HEK293 (cell line): ENCODE measurements around the gene CFAP47.

ENCODE experiments used
- CTCF ChIA-PET: fragments of 350-600 bp; formaldehyde crosslinking; extraction: SDS; loops from one replicate; lab custom pipeline; 2021; ENCODE audit warnings: antibody characterized with exemption; lab: Yijun Ruan, JAX
- POLR2A ChIA-PET: fragments of 300-600 bp; formaldehyde crosslinking; extraction: SDS; loops from one replicate; lab custom pipeline; 2020; ENCODE audit warnings: antibody characterized with exemption, inconsistent platforms; lab: Yijun Ruan, JAX
- H3K27ac ChIP-seq: fragments of 200-500 bp; sonication (Bioruptor generic); 2 replicates; pipeline ENCODE4 v1.5.1; 2014; ENCODE audit warnings: low read depth, low read length, control low read depth, inconsistent platforms; ENCODE audit errors: extremely low read depth
- H3K36me3 ChIP-seq, 2 experiments: fragments of 200-500 bp in 1 of 2; sonication (Bioruptor generic) in 1 of 2; 1 replicate in 1 of 2; 2 replicates in 1 of 2; pipeline ENCODE4 v1.5.1; 2014 to 2017; ENCODE audit warnings: inconsistent platforms in 2 of 2, low read length in 2 of 2; ENCODE audit not compliant: control insufficient read depth in 2 of 2, insufficient read depth in 1 of 2
- H3K4me1 ChIP-seq: fragments of 200-500 bp; sonication (Bioruptor generic); 2 replicates; pipeline ENCODE4 v1.5.1; 2014; ENCODE audit warnings: mild to moderate bottlenecking, low read length, inconsistent platforms; ENCODE audit not compliant: control insufficient read depth, insufficient read depth
- H3K4me3 ChIP-seq: 2 replicates; pipeline ENCODE4 v1.5.1; 2011; ENCODE audit warnings: low read depth, mild to moderate bottlenecking, control low read depth, low read length, moderate library complexity
- H3K9me3 ChIP-seq: fragments of 200-500 bp; sonication (Bioruptor generic); 2 replicates; pipeline ENCODE4 v1.5.1; 2014; ENCODE audit warnings: low read depth, low read length, inconsistent platforms; ENCODE audit not compliant: control insufficient read depth, insufficient read depth
- GLIS1 ChIP-seq: fragments of 450-650 bp; formaldehyde crosslinking; IDR thresholded peaks from 2 replicates; pipeline ENCODE4 v1.5.1; 2016; ENCODE audit warnings: missing biosample characterization, missing genetic modification characterization
- SETDB1 ChIP-seq: IDR thresholded peaks from one replicate; pipeline ENCODE4 v1.6.1; 2017; ENCODE audit warnings: mild to moderate bottlenecking, low read length, moderate library complexity, mixed read lengths; ENCODE audit not compliant: insufficient read length
- SP3 ChIP-seq: fragments of 450-650 bp; formaldehyde crosslinking; IDR thresholded peaks from 2 replicates; pipeline ENCODE4 v1.5.1; 2016; ENCODE audit warnings: missing biosample characterization, missing genetic modification characterization
- ZBTB7A ChIP-seq: fragments of 450-650 bp; formaldehyde crosslinking; IDR thresholded peaks from 2 replicates; pipeline ENCODE4 v1.5.1; 2016; ENCODE audit warnings: low read depth, missing biosample characterization, missing genetic modification characterization
- ZEB2 ChIP-seq: fragments of 450-650 bp; formaldehyde crosslinking; IDR thresholded peaks from 2 replicates; pipeline ENCODE4 v1.5.1; 2016; ENCODE audit warnings: missing biosample characterization, missing genetic modification characterization
- ZFP37 ChIP-seq: fragments of 450-650 bp; formaldehyde crosslinking; IDR thresholded peaks from 2 replicates; pipeline ENCODE4 v1.5.1; 2016; ENCODE audit warnings: missing biosample characterization, missing genetic modification characterization
- ZNF132 ChIP-seq: fragments of 450-650 bp; formaldehyde crosslinking; IDR thresholded peaks from 2 replicates; pipeline ENCODE4 v1.5.1; 2017; ENCODE audit warnings: missing biosample characterization, missing genetic modification characterization, borderline replicate concordance
- ZNF155 ChIP-seq: fragments of 450-650 bp; formaldehyde crosslinking; IDR thresholded peaks from 2 replicates; pipeline ENCODE4 v1.5.1; 2016; ENCODE audit warnings: missing biosample characterization, missing genetic modification characterization
- ZNF16 ChIP-seq: fragments of 450-650 bp; formaldehyde crosslinking; IDR thresholded peaks from 2 replicates; pipeline ENCODE4 v1.5.1; 2016; ENCODE audit warnings: low read depth, missing biosample characterization, missing genetic modification characterization
- ZNF211 ChIP-seq: fragments of 450-650 bp; formaldehyde crosslinking; IDR thresholded peaks from 2 replicates; pipeline ENCODE4 v1.5.1; 2016; ENCODE audit warnings: low read depth, missing biosample characterization, missing genetic modification characterization
- ZNF23 ChIP-seq: fragments of 450-650 bp; formaldehyde crosslinking; IDR thresholded peaks from 2 replicates; pipeline ENCODE4 v1.5.1; 2016; ENCODE audit warnings: missing biosample characterization, missing genetic modification characterization, borderline replicate concordance
- ZNF239 ChIP-seq: fragments of 450-650 bp; formaldehyde crosslinking; IDR thresholded peaks from 2 replicates; pipeline ENCODE4 v1.5.1; 2016; ENCODE audit warnings: missing biosample characterization, missing genetic modification characterization
- ZNF24 ChIP-seq: fragments of 450-650 bp; formaldehyde crosslinking; IDR thresholded peaks from 2 replicates; pipeline ENCODE4 v1.5.1; 2016; ENCODE audit warnings: missing biosample characterization, missing genetic modification characterization
- ZNF423 ChIP-seq: fragments of 450-650 bp; formaldehyde crosslinking; IDR thresholded peaks from 2 replicates; pipeline ENCODE4 v1.5.1; 2016; ENCODE audit warnings: missing biosample characterization, missing genetic modification characterization
- ZNF549 ChIP-seq: fragments of 450-650 bp; IDR thresholded peaks from 2 replicates; pipeline ENCODE4 v1.5.1; 2018; ENCODE audit warnings: missing biosample characterization, missing genetic modification characterization, mild to moderate bottlenecking, inconsistent platforms, moderate library complexity
- ZNF561 ChIP-seq: fragments of 450-650 bp; IDR thresholded peaks from 2 replicates; pipeline ENCODE4 v1.5.1; 2018; ENCODE audit warnings: missing biosample characterization, missing genetic modification characterization, borderline replicate concordance
- ZNF600 ChIP-seq: fragments of 450-650 bp; formaldehyde crosslinking; IDR thresholded peaks from 2 replicates; pipeline ENCODE4 v1.5.1; 2016; ENCODE audit warnings: missing biosample characterization, missing genetic modification characterization
- ZNF76 ChIP-seq: fragments of 450-650 bp; formaldehyde crosslinking; IDR thresholded peaks from 2 replicates; pipeline ENCODE4; 2016; ENCODE audit warnings: low read depth, missing biosample characterization, missing genetic modification characterization, borderline replicate concordance
- ZNF843 ChIP-seq: fragments of 450-650 bp; formaldehyde crosslinking; IDR thresholded peaks from 2 replicates; pipeline ENCODE4 v1.5.1; 2016; ENCODE audit warnings: missing biosample characterization, missing genetic modification characterization
- TF ChIP-seq, protein P1 (sequence below): fragments of 450-650 bp; formaldehyde crosslinking; IDR thresholded peaks from 2 replicates; pipeline ENCODE4 v1.5.1; 2017; ENCODE audit warnings: missing biosample characterization, missing genetic modification characterization
- TF ChIP-seq, protein P2 (sequence below): fragments of 450-650 bp; formaldehyde crosslinking; IDR thresholded peaks from 2 replicates; pipeline ENCODE4 v1.5.1; 2016; ENCODE audit warnings: missing biosample characterization, missing genetic modification characterization
- TF ChIP-seq, protein P3 (sequence below): fragments of 450-650 bp; formaldehyde crosslinking; IDR thresholded peaks from 2 replicates; pipeline ENCODE4 v1.5.1; 2016; ENCODE audit warnings: missing biosample characterization, missing genetic modification characterization
- TF ChIP-seq, protein P4 (sequence below): fragments of 450-650 bp; formaldehyde crosslinking; IDR thresholded peaks from 2 replicates; pipeline ENCODE4 v1.5.1; 2016; ENCODE audit warnings: missing biosample characterization, missing genetic modification characterization
- TF ChIP-seq, protein P5 (sequence below): fragments of 450-650 bp; formaldehyde crosslinking; IDR thresholded peaks from 2 replicates; pipeline ENCODE4 v1.5.1; 2016; ENCODE audit warnings: missing biosample characterization, missing genetic modification characterization
- TF ChIP-seq, protein P6 (sequence below): fragments of 450-650 bp; formaldehyde crosslinking; IDR thresholded peaks from 2 replicates; pipeline ENCODE4 v1.5.1; 2016; ENCODE audit warnings: missing biosample characterization, missing genetic modification characterization

The CFAP47 gene

DNA sequence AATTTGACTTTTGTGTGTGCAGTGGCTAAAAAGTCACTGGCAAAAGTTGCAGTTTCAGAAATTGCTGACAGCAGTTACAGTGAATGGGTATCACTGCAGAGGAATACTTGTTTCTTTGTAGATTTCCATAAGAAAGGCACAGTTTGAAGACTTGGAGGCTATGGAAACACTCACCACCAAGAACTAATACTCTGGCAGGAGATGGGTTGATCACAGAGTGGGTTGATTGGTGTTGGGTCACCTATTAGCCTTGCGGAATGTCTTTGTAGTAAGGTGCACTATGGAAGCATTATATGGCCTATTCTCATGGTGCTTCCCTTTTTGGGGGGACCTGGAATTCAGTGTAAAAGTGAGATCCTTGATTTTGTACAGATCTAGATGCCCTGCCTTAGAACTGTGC, 502.8 kb downstream of the CFAP47 start:
- CTCF ChIA-PET: interaction anchor here (0.7 kb wide), 1 partner anchor 26 kb away, joined by 3 read pairs; no protein-coding TSS in a partner anchor
- H3K36me3 ChIP-seq: no peaks in the 10 kb centered on the region

DNA sequence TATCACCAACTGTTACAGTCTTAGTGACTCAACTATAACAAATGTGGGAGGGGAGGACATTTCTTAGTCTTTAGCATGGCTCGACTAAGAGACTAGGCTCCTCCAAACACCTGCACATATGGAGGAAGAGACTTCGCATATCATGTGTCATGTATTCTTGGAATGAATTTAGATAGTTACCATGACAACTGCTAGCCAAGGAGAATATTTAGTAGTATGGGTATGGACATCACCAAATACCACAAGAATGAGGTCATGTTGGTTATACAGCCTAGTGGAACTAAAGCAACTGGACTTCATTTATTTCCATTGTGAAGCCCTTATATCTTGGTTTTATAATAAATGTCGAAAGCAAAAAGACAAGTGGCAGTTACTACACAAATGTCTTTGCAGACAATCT, 512.3 kb downstream of the CFAP47 start:
- ChIA-PET POLR2A (no interaction called here), CTCF (no interaction called here)
- Histone ChIP-seq H3K4me3 (no peak overlapping the region), H3K36me3 (no peaks in the 10 kb centered on the region), H3K4me1 (no peaks in the 10 kb centered on the region), H3K27ac (no peak overlapping the region), H3K9me3 (no peaks in the 10 kb centered on the region)
- no peak for TF ChIP-seq ZNF239 (tag by site-specific recombination)
- TF ChIP-seq ZNF549 (tag by site-specific recombination): no peak
- TF ChIP-seq ZNF423 (tag by site-specific recombination): no peak
- no peak for TF ChIP-seq ZBTB7A (tag by site-specific recombination)
- no peak for TF ChIP-seq ZNF561
- TF ChIP-seq, protein P1, sequence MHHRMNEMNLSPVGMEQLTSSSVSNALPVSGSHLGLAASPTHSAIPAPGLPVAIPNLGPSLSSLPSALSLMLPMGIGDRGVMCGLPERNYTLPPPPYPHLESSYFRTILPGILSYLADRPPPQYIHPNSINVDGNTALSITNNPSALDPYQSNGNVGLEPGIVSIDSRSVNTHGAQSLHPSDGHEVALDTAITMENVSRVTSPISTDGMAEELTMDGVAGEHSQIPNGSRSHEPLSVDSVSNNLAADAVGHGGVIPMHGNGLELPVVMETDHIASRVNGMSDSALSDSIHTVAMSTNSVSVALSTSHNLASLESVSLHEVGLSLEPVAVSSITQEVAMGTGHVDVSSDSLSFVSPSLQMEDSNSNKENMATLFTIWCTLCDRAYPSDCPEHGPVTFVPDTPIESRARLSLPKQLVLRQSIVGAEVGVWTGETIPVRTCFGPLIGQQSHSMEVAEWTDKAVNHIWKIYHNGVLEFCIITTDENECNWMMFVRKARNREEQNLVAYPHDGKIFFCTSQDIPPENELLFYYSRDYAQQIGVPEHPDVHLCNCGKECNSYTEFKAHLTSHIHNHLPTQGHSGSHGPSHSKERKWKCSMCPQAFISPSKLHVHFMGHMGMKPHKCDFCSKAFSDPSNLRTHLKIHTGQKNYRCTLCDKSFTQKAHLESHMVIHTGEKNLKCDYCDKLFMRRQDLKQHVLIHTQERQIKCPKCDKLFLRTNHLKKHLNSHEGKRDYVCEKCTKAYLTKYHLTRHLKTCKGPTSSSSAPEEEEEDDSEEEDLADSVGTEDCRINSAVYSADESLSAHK (tag by site-specific recombination): no peak
- TF ChIP-seq, protein P2, sequence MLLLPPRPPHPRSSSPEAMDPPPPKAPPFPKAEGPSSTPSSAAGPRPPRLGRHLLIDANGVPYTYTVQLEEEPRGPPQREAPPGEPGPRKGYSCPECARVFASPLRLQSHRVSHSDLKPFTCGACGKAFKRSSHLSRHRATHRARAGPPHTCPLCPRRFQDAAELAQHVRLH (tag by site-specific recombination): no peak
- no peak for TF ChIP-seq ZFP37
- TF ChIP-seq ZNF132 (tag by site-specific recombination): no peak
- no peak for TF ChIP-seq ZNF211 (tag by site-specific recombination)
- TF ChIP-seq SETDB1: no peak
- TF ChIP-seq ZNF23 (tag by site-specific recombination): no peak
- no peak for TF ChIP-seq ZNF76

More for the DNA sequence above, 502.8 kb downstream of the CFAP47 start:
- TF ChIP-seq ZNF155 (tag by site-specific recombination) (no peak), SP3 (no peak), ZNF132 (tag by site-specific recombination) (no peak), ZNF600 (no peak), ZNF16 (no peak), GLIS1 (tag by site-specific recombination) (no peak), ZNF76 (no peak), ZNF843 (tag by site-specific recombination) (no peak), ZNF239 (tag by site-specific recombination) (no peak), ZNF24 (no peak), ZEB2 (tag by site-specific recombination) (no peak)
- TF ChIP-seq, protein P3, sequence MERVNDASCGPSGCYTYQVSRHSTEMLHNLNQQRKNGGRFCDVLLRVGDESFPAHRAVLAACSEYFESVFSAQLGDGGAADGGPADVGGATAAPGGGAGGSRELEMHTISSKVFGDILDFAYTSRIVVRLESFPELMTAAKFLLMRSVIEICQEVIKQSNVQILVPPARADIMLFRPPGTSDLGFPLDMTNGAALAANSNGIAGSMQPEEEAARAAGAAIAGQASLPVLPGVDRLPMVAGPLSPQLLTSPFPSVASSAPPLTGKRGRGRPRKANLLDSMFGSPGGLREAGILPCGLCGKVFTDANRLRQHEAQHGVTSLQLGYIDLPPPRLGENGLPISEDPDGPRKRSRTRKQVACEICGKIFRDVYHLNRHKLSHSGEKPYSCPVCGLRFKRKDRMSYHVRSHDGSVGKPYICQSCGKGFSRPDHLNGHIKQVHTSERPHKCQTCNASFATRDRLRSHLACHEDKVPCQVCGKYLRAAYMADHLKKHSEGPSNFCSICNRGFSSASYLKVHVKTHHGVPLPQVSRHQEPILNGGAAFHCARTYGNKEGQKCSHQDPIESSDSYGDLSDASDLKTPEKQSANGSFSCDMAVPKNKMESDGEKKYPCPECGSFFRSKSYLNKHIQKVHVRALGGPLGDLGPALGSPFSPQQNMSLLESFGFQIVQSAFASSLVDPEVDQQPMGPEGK (tag by site-specific recombination): no peak
- TF ChIP-seq, protein P4, sequence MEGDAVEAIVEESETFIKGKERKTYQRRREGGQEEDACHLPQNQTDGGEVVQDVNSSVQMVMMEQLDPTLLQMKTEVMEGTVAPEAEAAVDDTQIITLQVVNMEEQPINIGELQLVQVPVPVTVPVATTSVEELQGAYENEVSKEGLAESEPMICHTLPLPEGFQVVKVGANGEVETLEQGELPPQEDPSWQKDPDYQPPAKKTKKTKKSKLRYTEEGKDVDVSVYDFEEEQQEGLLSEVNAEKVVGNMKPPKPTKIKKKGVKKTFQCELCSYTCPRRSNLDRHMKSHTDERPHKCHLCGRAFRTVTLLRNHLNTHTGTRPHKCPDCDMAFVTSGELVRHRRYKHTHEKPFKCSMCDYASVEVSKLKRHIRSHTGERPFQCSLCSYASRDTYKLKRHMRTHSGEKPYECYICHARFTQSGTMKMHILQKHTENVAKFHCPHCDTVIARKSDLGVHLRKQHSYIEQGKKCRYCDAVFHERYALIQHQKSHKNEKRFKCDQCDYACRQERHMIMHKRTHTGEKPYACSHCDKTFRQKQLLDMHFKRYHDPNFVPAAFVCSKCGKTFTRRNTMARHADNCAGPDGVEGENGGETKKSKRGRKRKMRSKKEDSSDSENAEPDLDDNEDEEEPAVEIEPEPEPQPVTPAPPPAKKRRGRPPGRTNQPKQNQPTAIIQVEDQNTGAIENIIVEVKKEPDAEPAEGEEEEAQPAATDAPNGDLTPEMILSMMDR (tag by site-specific recombination): no peak
- TF ChIP-seq, protein P5, sequence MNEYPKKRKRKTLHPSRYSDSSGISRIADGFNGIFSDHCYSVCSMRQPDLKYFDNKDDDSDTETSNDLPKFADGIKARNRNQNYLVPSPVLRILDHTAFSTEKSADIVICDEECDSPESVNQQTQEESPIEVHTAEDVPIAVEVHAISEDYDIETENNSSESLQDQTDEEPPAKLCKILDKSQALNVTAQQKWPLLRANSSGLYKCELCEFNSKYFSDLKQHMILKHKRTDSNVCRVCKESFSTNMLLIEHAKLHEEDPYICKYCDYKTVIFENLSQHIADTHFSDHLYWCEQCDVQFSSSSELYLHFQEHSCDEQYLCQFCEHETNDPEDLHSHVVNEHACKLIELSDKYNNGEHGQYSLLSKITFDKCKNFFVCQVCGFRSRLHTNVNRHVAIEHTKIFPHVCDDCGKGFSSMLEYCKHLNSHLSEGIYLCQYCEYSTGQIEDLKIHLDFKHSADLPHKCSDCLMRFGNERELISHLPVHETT: no peak
- TF ChIP-seq, protein P6, sequence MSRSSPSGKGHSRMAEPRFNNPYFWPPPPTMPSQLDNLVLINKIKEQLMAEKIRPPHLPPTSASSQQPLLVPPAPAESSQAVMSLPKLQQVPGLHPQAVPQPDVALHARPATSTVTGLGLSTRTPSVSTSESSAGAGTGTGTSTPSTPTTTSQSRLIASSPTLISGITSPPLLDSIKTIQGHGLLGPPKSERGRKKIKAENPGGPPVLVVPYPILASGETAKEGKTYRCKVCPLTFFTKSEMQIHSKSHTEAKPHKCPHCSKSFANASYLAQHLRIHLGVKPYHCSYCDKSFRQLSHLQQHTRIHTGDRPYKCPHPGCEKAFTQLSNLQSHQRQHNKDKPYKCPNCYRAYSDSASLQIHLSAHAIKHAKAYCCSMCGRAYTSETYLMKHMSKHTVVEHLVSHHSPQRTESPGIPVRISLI: no peak
- TF ChIP-seq, all 188 proteins: peak for 0
- POLR2A ChIA-PET: no interaction called here
- H3K9me3 ChIP-seq: no peaks in the 10 kb centered on the region
- no peak overlapping the region for H3K27ac ChIP-seq
- H3K4me3 ChIP-seq: no peak overlapping the region
- H3K4me1 ChIP-seq: no peaks in the 10 kb centered on the region
